LHCN-M2 (cell line): Measurements from ENCODE around the gene UBE4A. TPM values are rescaled to one million over a fixed set of nuclear protein-coding genes. Genes with fewer than 3 reads are reported as not detected.

Experiments
- DNase-seq: peaks from one replicate; pipeline ENCODE4 v3.0.0-alpha.2; 2012; ENCODE audit warnings: low read depth
- total RNA-seq: library from RNA; depleted of rRNA; stranded (reverse); fragments of >200 nt; gene quantifications from 2 replicates; pipeline ENCODE4 v1.2.3, GENCODE V29; 2014; rRNA removed

Gene UBE4A
- total RNA-seq, 1 experiment from 2014 or later = 48.5 TPM

DNA sequence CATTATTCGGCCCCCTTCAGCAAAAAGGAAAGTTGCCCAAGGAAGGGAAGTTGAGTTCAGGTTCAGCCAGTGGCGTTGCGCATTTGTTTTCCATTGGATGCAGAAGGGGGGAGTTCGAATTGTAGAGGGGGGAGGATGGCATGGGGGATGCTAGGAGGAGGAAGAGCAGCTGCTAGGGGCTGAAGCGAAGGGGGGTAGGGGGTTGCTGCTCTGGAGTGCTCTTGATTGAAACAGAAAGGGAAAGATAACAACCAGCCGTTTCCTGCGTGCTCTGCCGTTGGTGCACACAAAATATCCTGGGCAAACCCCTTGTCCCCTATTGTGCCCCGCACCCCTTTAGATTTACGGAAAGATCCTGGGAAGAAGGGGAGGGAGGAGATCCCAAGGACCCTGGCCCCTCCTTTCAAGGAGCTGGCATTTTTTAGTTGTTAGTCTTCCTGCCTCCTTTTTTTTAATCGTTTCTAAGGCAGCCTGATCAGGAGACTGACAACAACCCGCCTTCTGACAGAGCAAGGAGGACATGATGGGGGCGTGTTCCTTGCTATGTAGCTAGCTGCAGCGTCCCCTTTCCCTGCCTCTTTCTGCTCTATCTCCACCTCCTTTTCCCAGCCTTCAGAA is 79.0 kb downstream of the UBE4A start:
- peak; percentile 83 for DNase-seq

DNA sequence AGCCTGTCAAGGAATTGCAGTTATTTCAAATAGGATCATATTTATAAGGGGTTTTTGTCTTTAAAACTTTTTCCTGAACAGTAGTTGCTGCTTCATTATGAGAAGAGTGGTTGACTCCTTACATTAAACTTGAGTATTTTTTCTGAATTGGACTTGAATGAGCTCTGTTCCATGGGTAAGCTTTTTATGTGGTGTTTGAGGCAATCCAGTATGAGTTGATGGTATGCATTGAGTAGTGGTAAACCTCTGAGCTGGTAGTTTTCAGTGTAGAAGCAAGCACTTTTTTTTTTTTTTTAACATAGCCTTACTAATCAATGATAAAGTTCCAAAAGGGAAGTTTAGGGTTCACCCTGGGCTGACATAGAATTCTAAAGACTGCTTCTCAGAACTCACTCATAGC is 80.2 kb downstream of the UBE4A start:
- DNase-seq = no peak

DNA sequence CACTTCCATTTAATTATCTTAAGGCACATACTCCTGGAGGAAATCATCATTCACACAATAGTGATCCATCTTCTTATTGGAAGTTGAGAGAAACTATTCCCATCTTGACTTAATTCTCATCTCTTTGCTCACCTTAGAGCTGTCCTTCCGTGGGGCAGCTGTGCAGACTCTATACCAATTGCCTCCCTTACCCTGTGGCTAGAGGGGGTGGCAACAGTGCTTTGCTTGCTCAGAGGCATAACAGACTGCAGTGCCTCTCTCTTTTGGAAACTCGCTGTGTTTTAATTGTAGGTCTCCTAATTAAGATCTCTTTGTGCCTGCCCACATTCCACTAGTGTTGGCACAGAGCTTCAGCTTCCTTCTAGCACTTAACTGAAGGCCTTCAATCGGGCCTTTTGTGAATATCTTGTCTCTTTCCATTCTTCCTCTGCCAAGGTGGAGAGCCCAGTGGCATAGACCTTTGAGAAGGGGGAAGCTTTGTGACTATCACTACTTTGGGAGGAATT is 82.4 kb downstream of the UBE4A start:
- DNase-seq = no peak

DNA sequence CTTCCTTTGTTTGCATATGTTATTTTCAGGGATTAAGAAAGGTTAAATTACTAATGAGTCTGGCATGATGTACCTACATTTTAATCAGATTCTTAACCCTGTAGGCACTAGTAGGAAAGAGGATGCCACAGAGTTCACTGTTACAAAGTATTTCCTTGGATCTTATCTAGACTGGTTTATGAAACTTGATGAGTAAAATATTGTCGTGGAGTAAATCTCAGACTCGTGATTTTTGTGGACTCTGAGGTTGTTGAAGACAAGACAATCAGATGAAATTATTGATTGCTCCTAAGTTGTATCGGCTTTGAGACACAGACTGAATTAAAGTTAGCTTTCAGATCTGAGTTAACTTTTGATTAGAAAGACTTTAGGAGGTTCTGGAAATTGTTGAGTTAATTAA is 82.9 kb downstream of the UBE4A start:
- DNase-seq = no peak

DNA sequence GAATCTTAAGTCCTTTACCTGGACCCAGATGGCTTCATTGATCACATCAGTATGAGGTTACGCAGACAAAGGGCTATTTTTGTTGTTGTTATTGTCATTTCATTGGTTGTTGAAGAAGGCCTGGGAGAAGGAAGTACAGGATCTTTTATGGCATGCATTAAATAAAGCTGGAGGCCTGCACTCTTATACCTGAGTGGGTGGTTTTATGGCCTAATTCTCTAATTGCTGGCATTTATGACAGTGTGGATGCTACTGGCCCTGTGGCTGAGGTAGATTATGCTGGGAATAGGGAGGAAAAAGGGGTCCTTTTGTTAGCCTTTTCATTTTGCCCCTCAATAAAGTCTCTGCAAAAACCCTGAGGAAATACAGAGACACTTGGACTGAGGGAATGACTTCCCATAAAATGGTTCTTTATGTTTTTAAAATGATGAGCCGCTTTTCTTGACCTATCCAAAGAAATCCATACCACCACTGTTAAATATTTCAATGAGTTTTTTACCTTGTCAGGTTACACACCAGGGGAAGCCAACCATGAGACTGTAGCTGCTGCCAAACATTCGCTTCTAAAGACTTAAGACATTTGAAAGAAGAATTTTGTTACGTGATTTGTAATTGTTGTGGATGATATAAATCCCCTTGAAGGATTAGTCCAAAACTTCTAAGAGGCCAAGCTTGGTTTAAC is 83.6 kb downstream of the UBE4A start:
- DNase-seq = no peak

DNA sequence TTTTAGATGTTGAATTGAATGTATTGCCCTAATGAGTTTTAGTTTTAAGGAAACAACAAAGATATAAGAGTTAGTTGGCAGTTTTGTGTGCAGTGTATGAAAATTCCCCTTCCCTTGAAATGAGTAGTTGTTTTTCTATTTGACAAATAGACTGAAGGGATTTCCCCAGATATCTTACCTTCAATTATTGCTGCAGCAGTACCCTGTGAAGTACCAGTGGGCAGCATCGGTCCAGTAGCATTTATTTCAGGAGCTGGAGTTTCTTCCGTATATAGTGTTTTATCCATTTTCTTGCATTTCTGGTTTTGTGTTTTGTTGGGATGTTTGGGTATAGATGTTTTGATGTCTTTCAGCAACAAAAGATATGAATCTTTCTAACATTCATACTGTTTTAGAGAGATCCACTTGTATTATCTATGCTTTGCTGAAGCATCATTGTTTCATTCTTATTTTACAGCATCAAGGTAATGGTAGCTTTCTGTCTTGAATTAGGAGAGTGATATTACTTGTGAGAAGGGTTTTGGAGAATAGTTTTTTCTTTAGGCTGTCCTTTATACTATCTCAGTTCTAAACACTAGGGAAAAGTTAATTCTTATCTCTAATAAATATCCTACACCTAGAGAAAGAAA is 84.3 kb downstream of the UBE4A start:
- DNase-seq = no peak

DNA sequence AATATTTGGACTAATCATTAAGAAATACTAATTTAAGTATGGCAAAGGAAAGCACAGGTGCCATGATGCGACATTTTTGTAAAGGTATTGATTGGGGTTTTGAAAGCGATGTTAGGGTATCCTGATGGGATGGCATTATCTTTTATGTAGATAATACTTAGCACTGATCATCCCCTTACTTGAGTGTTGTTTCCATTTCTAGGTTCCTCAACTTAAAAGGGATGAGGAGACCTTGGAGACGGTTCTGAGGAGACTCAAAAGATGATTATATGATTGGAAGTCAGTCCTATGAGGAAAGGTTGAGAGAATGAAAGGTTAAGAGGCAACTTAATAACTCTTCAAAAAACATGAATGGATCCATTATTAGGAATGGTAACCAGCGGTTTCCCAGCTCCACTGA is 88.0 kb downstream of the UBE4A start:
- no peak for DNase-seq

DNA sequence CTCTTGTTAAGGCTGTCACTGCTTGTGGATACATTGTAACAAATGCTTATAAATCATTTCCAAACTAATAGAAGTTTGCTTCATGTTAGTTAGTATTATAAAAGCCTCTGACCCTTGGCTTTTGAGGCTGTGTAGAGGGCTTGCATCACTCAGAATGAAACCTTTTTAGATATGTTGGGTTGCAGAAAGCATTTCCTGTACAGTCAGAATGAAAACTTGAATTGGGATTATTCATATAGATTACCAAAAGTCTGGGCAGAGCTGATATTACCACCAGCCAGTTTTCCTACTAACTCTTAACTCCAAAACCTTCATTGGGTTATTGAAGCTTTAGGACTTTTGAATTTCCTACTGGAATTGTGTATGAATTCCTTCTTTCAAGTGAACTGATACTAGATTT is 88.9 kb downstream of the UBE4A start:
- DNase-seq = no peak

Other genes starting within 250 kb of the UBE4A start
- not detected in 2 replicates for gene SCN4B, start 206.8 kb upstream of the UBE4A start, total RNA-seq
- not detected in 2 replicates for gene SCN2B, start 183.0 kb upstream of the UBE4A start, total RNA-seq
- not detected in 2 replicates for gene JAML, start 134.6 kb upstream of the UBE4A start, total RNA-seq
- 0.06 TPM in 1 of 2 replicates, not detected in the other for gene MPZL3, start 107.2 kb upstream of the UBE4A start, total RNA-seq
- not detected in 2 replicates for gene MPZL2, start 95.3 kb upstream of the UBE4A start, total RNA-seq
- not detected in 2 replicates for gene CD3E, start 54.9 kb upstream of the UBE4A start, total RNA-seq
- gene CD3D, start 16.9 kb upstream of the UBE4A start, total RNA-seq = not detected in 2 replicates
- not detected in 2 replicates for gene CD3G, start 15.3 kb upstream of the UBE4A start, total RNA-seq
- gene ATP5MG, start 42.0 kb downstream of the UBE4A start, total RNA-seq = 31.6 and 42.5 TPM in 2 replicates
- 26.5 and 28.1 TPM in 2 replicates for gene KMT2A, start 76.9 kb downstream of the UBE4A start, total RNA-seq
- gene TTC36, start 167.9 kb downstream of the UBE4A start, total RNA-seq = 0.32 and 0.86 TPM in 2 replicates
- gene TMEM25, start 171.6 kb downstream of the UBE4A start, total RNA-seq = 4.6 and 14.1 TPM in 2 replicates
- gene IFT46, start 206.3 kb downstream of the UBE4A start, total RNA-seq = 47.0 and 75.3 TPM in 2 replicates
- gene ARCN1, start 212.8 kb downstream of the UBE4A start, total RNA-seq = 149 and 156 TPM in 2 replicates
- gene PHLDB1, start 248.0 kb downstream of the UBE4A start, total RNA-seq = 79.0 and 88.7 TPM in 2 replicates